ENCODE measurements around the gene TRIM61. TPM values are rescaled to one million over a fixed set of nuclear protein-coding genes. Genes with fewer than 3 reads are reported as not detected.
"Not testable (repeated sequence)": the region's sequence is repeated elsewhere in the genome, so short reads cannot be mapped to it uniquely, and the experiment has no call there.

The TRIM61 gene
- total RNA-seq, 2 donors from 2014 or later, result 2.0 to 2.7 TPM

DNA sequence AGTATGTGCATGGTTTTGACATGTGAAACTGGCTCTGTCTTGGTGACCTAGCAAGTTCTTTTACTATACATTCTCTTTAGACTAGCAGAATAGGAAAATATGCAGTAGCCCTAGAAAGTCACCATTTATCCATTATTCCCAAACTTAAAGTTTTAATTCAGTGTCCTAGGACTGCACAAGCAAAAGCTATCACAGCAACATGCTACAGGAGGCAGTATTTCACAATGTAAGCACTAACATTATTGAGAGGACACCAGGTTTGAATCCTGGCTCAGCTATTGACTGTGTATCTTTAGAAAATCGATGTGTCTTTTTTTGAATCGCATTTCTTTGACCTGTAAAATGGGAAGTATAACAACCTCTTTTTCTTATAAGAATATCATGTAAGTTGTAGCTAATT, 5.5 kb downstream of the TRIM61 start:
- DNase-seq; intact Hi-C loops (cut with DNase I); ATAC-seq: not testable (repeated sequence)

- intact Hi-C loops (cut with DNase I), result no loop called here
- no peak for DNase-seq
- ATAC-seq, result no peak
Measured at GRCh38 chr4:164959896-164960295, 17.6 kb downstream of the TRIM61 start.

GRCh38 chr4:164959421-164959820, 18.0 kb downstream of the TRIM61 start:
- intact Hi-C loops (cut with DNase I); DNase-seq; ATAC-seq: not testable (repeated sequence)

GRCh38 chr4:164956766-164957643, 20.5 kb downstream of the TRIM61 start:
- intact Hi-C loops (cut with DNase I), result no loop called here
- DNase-seq (peak; percentile 80), ATAC-seq (peak; percentile 99 to 100)

DNA sequence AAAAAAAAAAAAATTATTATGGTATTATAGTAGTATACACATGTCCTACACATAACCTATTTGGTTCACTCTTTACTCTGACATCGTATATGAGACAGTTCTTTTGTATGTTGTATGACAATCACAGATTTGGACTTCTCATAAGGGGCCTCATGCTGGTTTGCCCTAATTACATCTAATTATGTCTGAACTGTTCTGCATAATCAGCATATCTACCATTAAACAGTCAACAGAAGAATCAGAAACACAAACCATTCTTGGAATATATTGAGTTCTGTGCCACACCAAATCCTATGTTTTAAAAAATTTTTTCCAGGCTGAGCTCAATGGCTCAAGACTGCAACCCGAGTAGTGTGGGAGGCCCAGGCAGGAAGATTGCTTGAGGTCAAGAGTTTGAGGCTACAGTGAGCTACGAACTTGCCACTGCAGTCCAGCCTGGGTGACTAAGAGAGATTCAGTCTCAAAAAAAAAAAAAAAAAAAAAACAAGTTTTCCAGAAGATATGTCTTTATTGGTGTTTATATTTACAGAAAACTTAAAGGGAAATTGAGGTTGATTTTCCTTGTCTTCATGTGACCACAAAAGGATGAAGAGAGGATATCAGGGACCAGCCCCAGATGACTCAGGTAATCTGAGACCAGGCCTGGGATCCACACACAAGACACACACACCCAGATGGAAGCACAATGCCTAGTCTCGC, 22.2 kb downstream of the TRIM61 start:
- ATAC-seq, result no peak
- intact Hi-C loops (cut with DNase I), result no loop called here

GRCh38 chr4:164952551-164952950, 24.9 kb downstream of the TRIM61 start:
- DNase-seq (no peak), ATAC-seq (no peak)
- intact Hi-C loops (cut with DNase I), result no loop called here

More for the DNA sequence above, 22.2 kb downstream of the TRIM61 start:
- DNase-seq, result no peak

DNA sequence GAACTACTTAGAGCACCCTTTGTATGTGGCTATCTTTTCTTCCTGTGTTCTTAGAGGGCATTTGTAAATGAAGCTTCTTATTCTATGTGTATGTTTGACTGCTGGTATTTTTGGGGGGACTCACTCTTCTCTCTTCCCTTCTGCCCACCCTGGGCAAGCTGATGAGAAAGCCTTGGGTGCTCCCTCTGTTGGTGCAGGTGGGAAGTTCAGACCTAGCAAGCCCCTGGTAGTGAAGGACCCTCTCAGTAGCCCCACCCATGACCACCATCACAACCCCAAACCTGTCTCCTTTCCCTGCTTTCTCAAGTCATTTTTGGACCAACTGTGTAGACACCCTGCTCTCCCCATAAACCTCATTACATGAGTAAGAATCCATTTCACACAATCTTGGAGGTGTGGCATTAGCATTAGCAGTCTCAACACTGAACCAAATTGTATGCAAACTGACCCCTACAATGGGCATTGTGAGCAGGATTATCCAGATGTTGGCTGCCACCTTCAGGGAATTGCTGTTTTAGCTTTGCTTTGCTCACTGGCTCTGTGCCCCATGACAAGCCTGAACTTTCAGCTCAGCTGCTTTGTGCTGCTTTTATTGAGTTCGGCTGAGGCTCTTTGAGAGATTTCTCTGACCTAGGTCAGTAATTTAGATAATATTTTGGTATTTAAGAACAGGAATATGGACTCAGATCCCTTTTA, 27.9 kb downstream of the TRIM61 start:
- no peak for ATAC-seq
- no peak for DNase-seq
- intact Hi-C loops (cut with DNase I), result no loop called here

DNA sequence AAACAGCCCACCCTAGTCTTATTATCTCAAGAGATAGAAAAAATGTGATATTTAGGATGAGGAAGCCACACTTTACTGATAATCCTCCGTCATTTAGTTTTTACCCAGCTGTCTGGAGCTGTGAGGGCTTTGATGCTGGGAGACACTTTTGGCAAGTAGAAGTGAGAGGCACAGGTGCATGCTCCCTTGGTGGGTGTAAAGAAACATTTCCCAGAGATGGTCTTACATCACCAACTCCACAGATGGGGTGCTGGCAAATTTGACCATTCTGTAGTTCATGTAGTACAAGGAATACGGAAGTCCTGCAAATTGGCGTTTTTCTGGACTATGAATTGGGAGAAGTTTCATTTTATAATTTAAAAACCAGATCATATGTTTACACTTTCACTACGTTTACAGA, 28.5 kb downstream of the TRIM61 start:
- DNase-seq (no peak), ATAC-seq (no peak)
- intact Hi-C loops (cut with DNase I), result no loop called here

GRCh38 chr4:164948006-164948405, 29.5 kb downstream of the TRIM61 start:
- ATAC-seq; DNase-seq; intact Hi-C loops (cut with DNase I): not testable (repeated sequence)

GRCh38 chr4:164946810-164947209, 30.6 kb downstream of the TRIM61 start:
- DNase-seq, result no peak
- ATAC-seq, result no peak
- intact Hi-C loops (cut with DNase I), result no loop called here

- no peak for ATAC-seq
- intact Hi-C loops (cut with DNase I), result no loop called here
- DNase-seq, result no peak
Measured at GRCh38 chr4:164945146-164945545, 32.3 kb downstream of the TRIM61 start.

DNA sequence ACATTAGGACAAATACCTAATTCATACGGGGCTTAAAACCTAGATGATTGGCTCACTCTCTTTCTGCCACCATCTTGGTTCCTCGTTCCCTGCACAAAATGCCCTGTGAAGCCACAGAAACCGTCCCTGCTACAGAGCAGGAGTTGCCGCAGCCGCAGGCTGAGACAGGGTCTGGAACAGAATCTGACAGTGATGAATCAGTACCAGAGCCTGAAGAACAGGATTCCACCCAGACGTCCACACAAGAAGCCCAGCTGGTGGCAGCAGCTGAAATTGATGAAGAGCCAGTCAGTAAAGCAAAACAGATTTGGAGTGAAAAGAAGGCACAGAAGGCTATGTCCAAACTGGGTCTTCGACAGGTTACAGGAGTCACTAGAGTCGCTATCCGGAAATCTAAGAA, 34.3 kb downstream of the TRIM61 start:
- ATAC-seq (no peak), DNase-seq (no peak)
- intact Hi-C loops (cut with DNase I), result no loop called here

DNA sequence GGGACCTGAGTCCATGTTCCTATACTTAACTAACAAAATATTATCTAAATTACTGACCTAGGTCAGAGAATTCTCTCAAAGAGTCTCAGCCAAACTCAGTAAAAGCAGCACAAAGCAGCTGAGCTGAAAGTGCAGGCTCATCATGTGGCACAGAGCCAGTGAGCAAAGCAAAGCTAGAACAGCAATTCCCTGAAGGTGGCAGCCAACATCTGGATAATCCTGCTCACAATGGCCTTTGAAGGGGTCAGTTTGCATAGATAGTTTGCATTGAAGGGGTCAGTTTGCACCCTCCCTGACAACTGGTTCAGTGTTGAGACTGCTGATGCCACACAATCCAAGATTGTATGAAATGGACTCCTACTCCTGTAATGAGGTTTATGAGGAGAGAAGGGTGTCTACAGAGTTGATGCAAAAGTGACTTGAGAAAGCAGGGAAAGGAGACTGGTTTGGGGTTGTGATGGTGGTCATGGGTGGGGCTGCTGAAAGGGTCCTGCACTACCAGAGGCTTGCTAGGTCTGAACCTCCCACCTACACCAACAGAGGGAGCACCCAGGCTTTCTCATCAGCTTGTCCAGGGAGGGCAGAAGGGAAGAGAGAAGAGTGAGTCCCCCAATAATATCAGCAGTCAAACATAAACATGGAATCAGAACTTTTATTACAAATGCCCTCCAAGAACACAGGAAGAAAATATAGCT, 39.7 kb downstream of the TRIM61 start:
- DNase-seq (no peak), ATAC-seq (no peak)
- intact Hi-C loops (cut with DNase I), result no loop called here

GRCh38 chr4:164935865-164936606, 41.4 kb downstream of the TRIM61 start:
- intact Hi-C loops (cut with DNase I); DNase-seq: not testable (repeated sequence)

DNA sequence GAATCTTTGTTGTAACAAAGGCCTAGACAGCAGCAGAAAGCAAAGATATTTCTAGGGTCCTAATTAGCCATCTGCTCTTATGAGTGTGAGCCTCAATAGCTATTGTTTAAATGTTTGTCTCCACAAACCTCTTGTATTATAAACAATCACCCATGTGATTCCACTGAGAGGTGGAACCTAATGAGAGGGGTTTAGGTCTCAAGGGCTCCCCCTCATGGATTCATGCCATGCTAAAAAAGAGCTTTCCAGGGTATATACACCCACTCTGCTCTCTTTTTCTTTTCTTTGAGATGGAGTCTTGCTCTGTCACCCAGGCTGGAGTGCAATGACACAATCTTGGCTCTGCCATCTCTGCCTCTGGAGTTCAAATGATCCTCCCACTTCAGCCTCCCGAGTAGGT, 42.1 kb downstream of the TRIM61 start:
- ATAC-seq, result no peak
- intact Hi-C loops (cut with DNase I), result no loop called here
- no peak for DNase-seq

More at GRCh38 chr4:164935865-164936606, 41.4 kb downstream of the TRIM61 start:
- not testable (repeated sequence) for ATAC-seq

- DNase-seq (no peak), ATAC-seq (no peak)
- intact Hi-C loops (cut with DNase I), result no loop called here
Measured at GRCh38 chr4:164933244-164933643, 44.2 kb downstream of the TRIM61 start.

- intact Hi-C loops (cut with DNase I), result no loop called here
- no peak for ATAC-seq
- no peak for DNase-seq
Measured at GRCh38 chr4:164931551-164932324, 45.7 kb downstream of the TRIM61 start.

GRCh38 chr4:164930647-164931046, 46.8 kb downstream of the TRIM61 start:
- intact Hi-C loops (cut with DNase I), result no loop called here
- ATAC-seq, result no peak
- DNase-seq, result no peak
